Fibroblast of lung (primary cell): Measurements from ENCODE around the gene CHST11. TPM values are rescaled to one million over a fixed set of nuclear protein-coding genes. Genes with fewer than 3 reads are reported as not detected.

Experiments used
- DNase-seq, 2 donors: peaks; one replicate each; pipeline versions ENCODE4 v3.0.0 to v3.0.0-alpha.2; 2010; ENCODE audit warnings: low read depth in 2 of 2
- H2AFZ ChIP-seq: 2 replicates; pipeline ENCODE4 v1.5.1; 2012; ENCODE audit warnings: low read length, control low read depth, inconsistent platforms
- H3K27ac ChIP-seq: 2 replicates; pipeline ENCODE4 v1.5.1; 2011; ENCODE audit warnings: low read length, control low read depth; ENCODE audit not compliant: insufficient read depth
- H3K27me3 ChIP-seq: 2 replicates; pipeline ENCODE4 v1.5.1; 2011; ENCODE audit warnings: mild to moderate bottlenecking, low read length; ENCODE audit not compliant: control insufficient read depth, insufficient read depth
- H3K36me3 ChIP-seq: 2 replicates; pipeline ENCODE4 v1.5.1; 2011; ENCODE audit warnings: low read length; ENCODE audit not compliant: control insufficient read depth, insufficient read depth
- H3K4me1 ChIP-seq: 2 replicates; pipeline ENCODE4 v1.5.1; 2011; ENCODE audit warnings: low read length; ENCODE audit not compliant: control insufficient read depth, insufficient read depth; ENCODE audit errors: extremely low read depth
- H3K4me2 ChIP-seq: 2 replicates; pipeline ENCODE4 v1.5.1; 2011; ENCODE audit warnings: low read length, control low read depth; ENCODE audit not compliant: insufficient read depth; ENCODE audit errors: extremely low read depth
- H3K4me3 ChIP-seq, 4 experiments: fragments of 200-600 bp in 1 of 4; sonication (generic) in 1 of 4; replicated peaks in 1 of 4; 2 replicates each; pipeline ENCODE4 v1.5.1; 2011 to 2016; ENCODE audit warnings: low read length in 4 of 4, low read depth in 3 of 4, mild to moderate bottlenecking in 3 of 4, control low read depth in 2 of 4, inconsistent platforms in 1 of 4, mixed read lengths in 1 of 4; ENCODE audit not compliant: insufficient read depth in 1 of 4; ENCODE audit errors: control extremely low read depth in 1 of 4
- H3K79me2 ChIP-seq: 2 replicates; pipeline ENCODE4 v1.5.1; 2012; ENCODE audit warnings: mild to moderate bottlenecking, low read length, inconsistent platforms; ENCODE audit not compliant: control insufficient read depth, insufficient read depth
- H3K9ac ChIP-seq: 2 replicates; pipeline ENCODE4 v1.5.1; 2011; ENCODE audit warnings: mild to moderate bottlenecking, low read length, control low read depth; ENCODE audit not compliant: insufficient read depth
- H3K9me3 ChIP-seq: 2 replicates; pipeline ENCODE4 v1.5.1; 2012; ENCODE audit warnings: low read depth, low read length; ENCODE audit not compliant: control insufficient read depth, insufficient read depth
- H4K20me1 ChIP-seq: 2 replicates; pipeline ENCODE4 v1.5.1; 2011; ENCODE audit warnings: low read length; ENCODE audit not compliant: control insufficient read depth, insufficient read depth; ENCODE audit errors: extremely low read depth
- CTCF ChIP-seq, 2 donors: IDR thresholded peaks in 1 of 2; conservative IDR thresholded peaks in 1 of 2; 1 replicate in 1 of 2; 2 replicates in 1 of 2; pipeline ENCODE4 v1.5.1; 2011 to 2012; ENCODE audit warnings: low read length in 2 of 2, control low read depth in 1 of 2, inconsistent platforms in 1 of 2, low read depth in 1 of 2, mild to moderate bottlenecking in 1 of 2
- EZH2 ChIP-seq: IDR thresholded peaks from 2 replicates; pipeline ENCODE4 v1.5.1; 2012; ENCODE audit warnings: low read length, control low read depth, mild to moderate bottlenecking; ENCODE audit errors: missing control alignments
- polyA plus RNA-seq, 2 donors: library from polyadenylated mRNA; depleted of rRNA in 1 of 2; stranded (reverse) in 1 of 2; unstranded in 1 of 2; fragments of >200 nt; gene quantifications; 2 replicates each; pipeline ENCODE4 v1.2.1, GENCODE V29; 2011 to 2012; ENCODE audit warnings: missing spikeins in 1 of 2
- total RNA-seq: library from RNA; depleted of rRNA; stranded (reverse); fragments of >200 nt; gene quantifications from 2 replicates; pipeline ENCODE4 v1.2.1, GENCODE V29; 2014

The CHST11 gene
- total and polyA plus RNA-seq, 2 donors (not counting 1 experiment from before 2014, with no cell fraction given) = 3.5 to 9.1 TPM

DNA sequence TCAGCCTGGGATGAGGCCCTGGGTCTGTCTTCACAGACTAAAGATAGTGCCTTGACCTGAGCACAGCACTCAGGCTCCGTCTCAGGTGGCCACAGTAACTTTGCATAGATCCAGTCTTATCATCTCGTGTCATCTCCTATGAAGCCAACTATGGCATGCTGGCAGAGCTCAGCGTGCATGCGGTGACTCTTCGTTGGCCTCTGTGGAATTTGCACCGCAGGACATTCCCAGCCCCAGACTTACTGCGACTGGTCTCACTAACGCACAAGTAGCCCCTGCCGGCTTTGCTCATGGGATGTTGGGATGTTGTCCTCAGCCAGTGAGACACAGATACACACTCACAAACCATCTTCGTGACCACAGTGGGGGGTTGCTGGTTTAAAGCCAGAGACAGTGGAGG, 199.6 kb downstream of the CHST11 start:
- Histone ChIP-seq H3K4me2 (no peak overlapping the region), H3K9ac (no peak overlapping the region), H3K27me3 (no peaks in the 10 kb centered on the region), H3K4me1 (no peaks in the 10 kb centered on the region), H4K20me1 (no peaks in the 10 kb centered on the region), H3K36me3 (no peaks in the 10 kb centered on the region), H2AFZ (no peak overlapping the region), H3K27ac (no peak overlapping the region), H3K4me3 (no peak overlapping the region), H3K9me3 (no peaks in the 10 kb centered on the region), H3K79me2 (no peaks in the 10 kb centered on the region)
- TF ChIP-seq CTCF (conservative IDR thresholded peaks at IDR 0.05 in 1 of 2, IDR thresholded peaks at IDR 0.05 in 1 of 2; ENCODE audit: low read depth in 1 of 2, low read length in 2 of 2) = no peak
- TF ChIP-seq EZH2 = no peak
- no peak for DNase-seq

- no peaks in the 10 kb centered on the region for H3K9me3 ChIP-seq
- no peaks in the 10 kb centered on the region for H3K36me3 ChIP-seq
- H3K4me3 ChIP-seq = no peak overlapping the region
- no peak overlapping the region for H3K9ac ChIP-seq
- H2AFZ ChIP-seq = no peak overlapping the region
- no peak overlapping the region for H3K4me2 ChIP-seq
- peak in 1 of 2 donors; percentile 85 for DNase-seq
- H3K27ac ChIP-seq = no peak overlapping the region
- H3K79me2 ChIP-seq = no peaks in the 10 kb centered on the region
- TF ChIP-seq EZH2 = no peak
- TF ChIP-seq CTCF (conservative IDR thresholded peaks at IDR 0.05 in 1 of 2, IDR thresholded peaks at IDR 0.05 in 1 of 2; ENCODE audit: low read depth in 1 of 2, low read length in 2 of 2) = no peak
- no peaks in the 10 kb centered on the region for H3K27me3 ChIP-seq
- no peaks in the 10 kb centered on the region for H4K20me1 ChIP-seq
- H3K4me1 ChIP-seq = no peaks in the 10 kb centered on the region
These were observed 200.2 kb downstream of the CHST11 start for GRCh38 chr12:104656921-104657320.

- H3K4me2 ChIP-seq = no peak overlapping the region
- no peaks in the 10 kb centered on the region for H3K36me3 ChIP-seq
- H3K4me1 ChIP-seq = no peaks in the 10 kb centered on the region
- H2AFZ ChIP-seq = no peak overlapping the region
- H3K27ac ChIP-seq = no peak overlapping the region
- H3K27me3 ChIP-seq = no peaks in the 10 kb centered on the region
- H3K9me3 ChIP-seq = no peaks in the 10 kb centered on the region
- H3K4me3 ChIP-seq = no peak overlapping the region
- no peak for DNase-seq
- H3K79me2 ChIP-seq = no peaks in the 10 kb centered on the region
- TF ChIP-seq CTCF (conservative IDR thresholded peaks at IDR 0.05 in 1 of 2, IDR thresholded peaks at IDR 0.05 in 1 of 2; ENCODE audit: low read depth in 1 of 2, low read length in 2 of 2) (no peak), EZH2 (no peak)
- H4K20me1 ChIP-seq = no peaks in the 10 kb centered on the region
- no peak overlapping the region for H3K9ac ChIP-seq
These were observed 201.2 kb downstream of the CHST11 start for GRCh38 chr12:104657726-104658484.
